GM23338 (cell line): Measurements from ENCODE around the gene CMIP. TPM values are rescaled to one million over a fixed set of nuclear protein-coding genes. Genes with fewer than 3 reads are reported as not detected.

ENCODE experiments used
- ATAC-seq: fragments of 200-7000 bp; cut with Tn5 transposase; 3 replicates; pipeline ENCODE4 v1.9.1; 2020
- DNase-seq: peaks from one replicate; pipeline ENCODE4 v3.0.0-alpha.2; 2015; ENCODE audit warnings: low spot score
- H2AFZ ChIP-seq: fragments of 200-600 bp; sonication (generic); 2 replicates; pipeline ENCODE4 v1.8.0; 2016; ENCODE audit warnings: antibody characterized with exemption, mild to moderate bottlenecking, moderate library complexity
- H3F3A ChIP-seq: fragments of 200-600 bp; sonication (generic); replicated peaks from 2 replicates; pipeline ENCODE4 v1.8.0; 2017; ENCODE audit warnings: antibody characterized with exemption, mixed run types, low read depth
- H3K27ac ChIP-seq: fragments of 200-600 bp; sonication (generic); 2 replicates; pipeline ENCODE4 v1.6.1; 2016; ENCODE audit warnings: low read depth
- H3K27me3 ChIP-seq: fragments of 200-600 bp; sonication (generic); 2 replicates; pipeline ENCODE4 v1.8.0; 2016; ENCODE audit warnings: mild to moderate bottlenecking, mixed run types, moderate library complexity; ENCODE audit not compliant: insufficient read depth
- H3K36me3 ChIP-seq: fragments of 200-600 bp; sonication (generic); 2 replicates; pipeline ENCODE4 v1.8.0; 2016; ENCODE audit warnings: mild to moderate bottlenecking; ENCODE audit not compliant: insufficient read depth
- H3K4me1 ChIP-seq: fragments of 200-600 bp; sonication (generic); 2 replicates; pipeline ENCODE4 v1.8.0; 2016; ENCODE audit warnings: mild to moderate bottlenecking, moderate library complexity; ENCODE audit not compliant: insufficient read depth
- H3K4me2 ChIP-seq: fragments of 200-600 bp; sonication (generic); 2 replicates; pipeline ENCODE4 v1.7.1; 2017; ENCODE audit warnings: mixed run types
- H3K4me3 ChIP-seq: fragments of 200-600 bp; sonication (generic); 2 replicates; pipeline ENCODE4 v1.6.1; 2016; ENCODE audit warnings: mixed run types
- H3K79me2 ChIP-seq: fragments of 200-600 bp; sonication (generic); replicated peaks from 2 replicates; pipeline ENCODE4 v1.8.0; 2017; ENCODE audit warnings: mild to moderate bottlenecking; ENCODE audit not compliant: insufficient read depth
- H3K9me2 ChIP-seq: fragments of 200-600 bp; sonication (generic); 2 replicates; pipeline ENCODE4 v1.8.0; 2017; ENCODE audit not compliant: insufficient read depth
- H4K20me1 ChIP-seq: fragments of 200-600 bp; sonication (generic); replicated peaks from 2 replicates; pipeline ENCODE4 v1.8.0; 2017; ENCODE audit warnings: mild to moderate bottlenecking; ENCODE audit not compliant: insufficient read depth
- H3K27ac Mint-ChIP-seq: 2 replicates; pipeline ENCODE4 v1.8.0; 2020; ENCODE audit warnings: inconsistent platforms, mild to moderate bottlenecking, moderate library complexity, mixed read lengths
- H3K27me3 Mint-ChIP-seq: 3 replicates; pipeline ENCODE4 v1.8.0; 2022; ENCODE audit warnings: low read depth, mild to moderate bottlenecking, moderate library complexity, mixed read lengths, inconsistent platforms; ENCODE audit not compliant: insufficient read depth, poor library complexity
- H3K36me3 Mint-ChIP-seq: 3 replicates; pipeline ENCODE4 v1.8.0; 2021; ENCODE audit warnings: low read depth, mild to moderate bottlenecking, inconsistent platforms, moderate library complexity, mixed read lengths
- H3K4me1 Mint-ChIP-seq: 3 replicates; pipeline ENCODE4 v1.8.0; 2020; ENCODE audit warnings: mild to moderate bottlenecking, inconsistent platforms, mixed read lengths
- H3K4me3 Mint-ChIP-seq: 3 replicates; pipeline ENCODE4 v1.8.0; 2021; ENCODE audit warnings: moderate library complexity, mild to moderate bottlenecking, inconsistent platforms, mixed read lengths
- H3K9me3 Mint-ChIP-seq: 3 replicates; pipeline ENCODE4 v1.8.0; 2020; ENCODE audit warnings: moderate library complexity, mild to moderate bottlenecking, inconsistent platforms, mixed read lengths
- ETS1 ChIP-seq: IDR thresholded peaks from 2 replicates; pipeline ENCODE4 v1.6.1; 2016; ENCODE audit warnings: antibody characterized with exemption
- STAT1 ChIP-seq: IDR thresholded peaks from one replicate; pipeline ENCODE4 v1.6.1; 2016; ENCODE audit warnings: antibody characterized with exemption; ENCODE audit not compliant: unreplicated experiment
- ZNF462 ChIP-seq: fragments of 250-450 bp; sonication (Bioruptor Pico); IDR thresholded peaks from 2 replicates; pipeline ENCODE4 v1.5.0; 2020; ENCODE audit warnings: mild to moderate bottlenecking, moderate library complexity
- polyA plus RNA-seq: library from polyadenylated mRNA; unstranded; fragments of >200 nt; fragmentation: Nextera tagmentation; extraction: Ambion mirVana; gene quantifications from 2 replicates; pipeline ENCODE4 v1.2.1, GENCODE V29; 2016
- total RNA-seq: library from RNA; depleted of rRNA; stranded (reverse); fragments of >200 nt; shearing (Covaris generic); gene quantifications from 2 replicates; pipeline ENCODE4 v1.2.3, GENCODE V29; 2014

The CMIP gene
- total and polyA plus RNA-seq, 2 experiments from 2014 or later, result 9.5 to 62.3 TPM

- H3K36me3 ChIP-seq, result no peaks in the 10 kb centered on the region
- H3K36me3 Mint-ChIP-seq, result no peaks in the 10 kb centered on the region; the same call in 1 of the 3 replicates
- no peaks in the 10 kb centered on the region for H3K9me3 Mint-ChIP-seq
- peak overlapping the region; percentile 45; the same call in 1 of the 2 replicates for H3K27ac ChIP-seq
- H3F3A ChIP-seq, result no peaks in the 10 kb centered on the region
- DNase-seq (no peak), ATAC-seq (no peak)
- peaks cover 12% of the 10 kb centered on the region for H3K27me3 Mint-ChIP-seq
- H3K27me3 ChIP-seq, result no peaks in the 10 kb centered on the region
- peaks cover 8% of the 10 kb centered on the region; the same call in 1 of the 2 replicates for H4K20me1 ChIP-seq
- H3K4me3 Mint-ChIP-seq, result no peak overlapping the region
- no peak overlapping the region for H3K4me3 ChIP-seq
- no peaks in the 10 kb centered on the region; the same call in 1 of the 2 replicates for H3K9me2 ChIP-seq
- peaks cover 29% of the 10 kb centered on the region for H3K4me1 ChIP-seq
- H3K79me2 ChIP-seq, result peaks cover 54% of the 10 kb centered on the region
- H3K4me2 ChIP-seq, result 0 out of 2 replicates have a peak overlapping the region, but pooled peaks have one; percentile 28
- TF ChIP-seq STAT1 (no peak), ZNF462 (no peak), ETS1 (no peak)
- no peak overlapping the region; the same call in none of the 2 replicates for H3K27ac Mint-ChIP-seq
- no peak overlapping the region for H2AFZ ChIP-seq
- peaks cover 79% of the 10 kb centered on the region for H3K4me1 Mint-ChIP-seq
These were observed 190.7 kb downstream of the CMIP start for GRCh38 chr16:81635063-81635937.
